GM21390 (cell line): ENCODE data around the gene CTAGE15.

Experiments used
- ATAC-seq: cut with Tn5 transposase; IDR thresholded peaks from one replicate; pipeline ENCODE4 v1.9.1; 2021; ENCODE audit not compliant: unreplicated experiment

CTAGE15 gene

DNA sequence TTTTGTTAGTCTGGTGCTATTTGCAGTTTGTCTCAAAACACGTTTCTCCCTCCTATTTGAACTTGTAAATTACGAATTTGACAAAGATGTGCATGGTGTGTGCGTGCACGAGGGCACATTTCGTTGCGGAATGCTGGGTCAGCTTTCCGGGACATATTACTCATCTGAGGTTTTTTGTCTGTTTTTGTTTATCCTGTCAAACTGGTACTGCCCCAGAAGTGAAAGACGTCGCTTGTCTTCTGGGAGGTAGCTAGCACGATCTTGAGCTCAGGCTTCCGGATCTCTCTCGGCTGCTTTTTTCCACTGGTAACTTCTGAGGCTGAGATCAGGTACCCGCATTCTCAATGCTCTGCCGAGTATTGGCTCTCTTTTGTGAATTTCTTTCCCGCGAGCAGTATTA is 49.6 kb downstream of the CTAGE15 start:
- peak; percentile 37 for ATAC-seq

DNA sequence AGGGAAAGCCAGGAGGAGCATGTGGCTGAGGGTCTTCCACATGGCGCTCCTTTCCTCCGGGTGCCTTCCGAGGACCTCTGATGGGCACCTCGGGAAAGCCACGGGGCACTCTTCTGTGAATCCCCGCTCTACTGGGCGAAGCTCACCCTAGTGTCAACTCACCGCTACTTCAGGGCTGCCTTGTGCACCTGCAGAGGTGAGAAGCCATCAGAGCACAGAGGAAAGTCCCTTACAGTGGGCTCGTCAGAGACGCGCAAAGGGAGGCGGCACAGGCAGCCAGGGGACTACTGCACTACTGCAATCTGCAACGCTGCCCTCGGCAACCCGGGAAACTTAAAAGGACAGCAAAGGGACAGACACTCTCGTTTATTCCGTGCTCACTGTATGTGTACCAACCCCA is 50.5 kb downstream of the CTAGE15 start:
- ATAC-seq = peak; percentile 22
